Measurements from ENCODE around the gene CERS3.

The CERS3 gene

DNA sequence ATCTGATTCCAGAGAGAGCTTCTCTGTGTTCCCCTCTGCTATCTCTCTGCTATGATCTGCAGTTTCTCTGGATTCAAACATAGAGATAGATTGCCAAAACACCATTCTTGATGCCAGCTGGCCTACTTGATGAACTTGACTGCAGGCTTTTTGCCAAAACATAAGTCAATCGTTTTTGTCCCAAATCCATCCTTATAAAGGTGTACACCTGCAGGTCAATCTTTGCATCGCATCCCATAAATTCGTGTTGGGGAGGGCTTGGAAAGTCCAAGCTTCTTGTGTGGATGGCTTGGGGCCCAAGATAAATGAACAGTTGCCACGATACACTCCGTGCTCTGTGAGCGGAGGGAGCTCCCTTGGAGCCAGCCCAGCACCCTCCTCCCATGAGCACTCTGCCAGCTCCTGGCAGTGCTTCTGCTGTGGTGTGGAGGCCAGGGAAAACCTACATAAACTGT lies 2.7 kb downstream of the CERS3 start:
- DNase-seq: no peak

DNA sequence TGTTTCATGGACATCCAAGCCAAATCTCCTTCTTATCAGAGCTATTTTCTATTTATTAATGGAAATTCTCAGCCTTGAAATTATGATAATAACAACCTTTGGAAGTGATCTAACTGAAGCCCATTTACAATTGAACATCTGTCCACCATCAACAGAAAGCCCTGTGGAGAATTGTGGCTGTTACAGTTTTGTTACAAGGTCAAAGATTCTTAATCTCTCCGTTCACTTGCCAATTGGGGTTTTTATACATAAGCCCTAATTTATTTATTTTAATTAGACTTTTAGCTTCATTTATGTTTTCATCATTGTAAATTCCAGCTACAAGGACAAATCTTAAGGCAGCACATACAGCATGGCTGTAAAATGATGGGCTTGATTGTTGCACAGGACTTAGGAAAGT lies 3.3 kb downstream of the CERS3 start:
- no peak for DNase-seq

DNA sequence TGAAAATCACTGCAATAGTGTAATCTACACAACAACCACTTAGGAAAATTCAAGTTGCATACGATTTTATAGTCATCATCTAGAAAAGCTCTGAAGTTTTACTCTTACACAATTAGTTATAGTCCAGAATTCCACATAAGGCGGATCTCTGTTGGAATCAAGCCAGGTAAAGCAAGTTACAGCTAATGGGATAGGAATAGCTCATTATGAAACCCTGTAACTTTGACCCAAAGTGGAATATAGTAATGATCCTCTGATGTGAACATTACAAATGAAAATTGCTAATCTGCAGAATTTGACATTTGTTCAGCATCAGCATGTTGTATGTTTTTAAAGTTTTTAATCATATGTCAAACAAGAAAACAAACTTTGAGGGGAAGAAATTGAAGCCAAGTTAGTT lies 4.4 kb downstream of the CERS3 start:
- DNase-seq: no peak

DNA sequence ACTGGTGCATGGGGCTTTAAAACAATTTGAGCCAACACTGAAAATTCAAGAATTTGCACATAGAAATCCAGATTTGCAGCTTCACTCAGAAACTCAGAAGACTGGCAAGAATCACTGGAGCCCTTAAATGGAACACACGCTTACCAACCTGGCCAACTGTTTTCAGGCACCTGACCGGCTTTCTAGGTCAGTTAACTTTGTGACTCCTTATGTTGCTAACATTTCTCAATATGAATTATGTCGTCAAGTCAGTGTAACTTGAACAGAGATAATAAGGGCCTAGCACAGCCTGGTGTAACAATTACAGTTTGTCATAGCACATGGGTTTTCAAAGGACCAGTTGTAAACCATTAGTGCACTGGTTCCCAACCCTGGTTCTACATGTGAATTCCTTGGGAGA lies 6.8 kb downstream of the CERS3 start:
- DNase-seq: no peak

DNA sequence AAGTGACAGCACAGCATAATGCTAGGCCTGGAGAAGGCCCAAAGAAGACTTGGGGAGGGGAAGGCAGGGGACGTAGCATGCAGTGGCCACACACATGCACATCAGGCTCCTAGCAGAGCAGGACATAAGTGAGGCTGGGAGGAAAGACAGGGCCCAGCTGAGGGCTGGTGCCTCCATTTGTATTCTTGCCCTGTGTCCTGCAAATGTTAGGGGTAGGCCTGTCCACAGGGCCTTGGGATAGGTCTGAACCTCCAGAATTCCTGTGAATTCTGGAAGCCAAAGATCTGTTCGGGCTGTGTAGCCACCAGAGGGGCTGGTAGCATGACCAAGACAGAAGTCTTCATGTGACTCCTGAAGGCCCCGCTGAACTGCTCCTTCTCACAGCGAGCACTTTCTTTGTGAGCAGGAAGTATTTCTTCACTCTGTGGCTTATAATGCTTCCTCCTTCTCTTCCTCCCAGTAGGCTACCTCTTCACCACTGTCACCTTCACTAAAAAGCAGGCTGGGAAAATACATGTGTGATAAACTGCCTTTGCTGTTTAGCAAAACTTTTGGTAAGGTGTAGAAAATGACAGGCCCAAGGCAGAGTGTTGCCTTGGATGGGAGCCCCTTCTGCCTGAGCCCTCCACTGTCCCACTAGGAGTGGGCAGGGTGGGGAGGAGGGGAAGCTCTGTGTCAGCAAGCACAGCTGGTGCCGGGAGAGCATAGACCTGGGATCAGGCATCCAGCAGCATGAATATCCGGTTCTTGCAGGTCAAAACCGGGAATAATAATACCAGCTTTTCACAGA lies 8.4 kb downstream of the CERS3 start:
- DNase-seq: no peak

DNA sequence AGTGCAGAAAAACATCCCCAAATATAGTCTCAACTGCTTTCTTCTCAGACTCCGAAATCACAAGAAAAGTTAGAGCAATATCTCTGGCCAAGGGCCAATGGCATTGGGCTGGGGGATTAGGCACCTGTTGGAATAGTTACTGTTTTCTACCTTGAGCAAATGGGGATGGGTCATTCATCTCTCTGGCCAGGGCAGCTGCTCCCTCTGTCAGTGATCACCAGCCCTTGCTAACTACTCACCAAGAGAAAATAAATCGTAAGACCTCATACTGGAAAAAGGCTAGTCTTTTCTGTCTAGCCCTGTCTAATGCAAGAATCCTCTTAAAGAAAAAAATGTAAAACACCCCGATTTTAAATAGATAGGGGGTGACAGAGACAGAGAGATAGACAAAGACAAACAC lies 10.9 kb downstream of the CERS3 start:
- no peak for DNase-seq

DNA sequence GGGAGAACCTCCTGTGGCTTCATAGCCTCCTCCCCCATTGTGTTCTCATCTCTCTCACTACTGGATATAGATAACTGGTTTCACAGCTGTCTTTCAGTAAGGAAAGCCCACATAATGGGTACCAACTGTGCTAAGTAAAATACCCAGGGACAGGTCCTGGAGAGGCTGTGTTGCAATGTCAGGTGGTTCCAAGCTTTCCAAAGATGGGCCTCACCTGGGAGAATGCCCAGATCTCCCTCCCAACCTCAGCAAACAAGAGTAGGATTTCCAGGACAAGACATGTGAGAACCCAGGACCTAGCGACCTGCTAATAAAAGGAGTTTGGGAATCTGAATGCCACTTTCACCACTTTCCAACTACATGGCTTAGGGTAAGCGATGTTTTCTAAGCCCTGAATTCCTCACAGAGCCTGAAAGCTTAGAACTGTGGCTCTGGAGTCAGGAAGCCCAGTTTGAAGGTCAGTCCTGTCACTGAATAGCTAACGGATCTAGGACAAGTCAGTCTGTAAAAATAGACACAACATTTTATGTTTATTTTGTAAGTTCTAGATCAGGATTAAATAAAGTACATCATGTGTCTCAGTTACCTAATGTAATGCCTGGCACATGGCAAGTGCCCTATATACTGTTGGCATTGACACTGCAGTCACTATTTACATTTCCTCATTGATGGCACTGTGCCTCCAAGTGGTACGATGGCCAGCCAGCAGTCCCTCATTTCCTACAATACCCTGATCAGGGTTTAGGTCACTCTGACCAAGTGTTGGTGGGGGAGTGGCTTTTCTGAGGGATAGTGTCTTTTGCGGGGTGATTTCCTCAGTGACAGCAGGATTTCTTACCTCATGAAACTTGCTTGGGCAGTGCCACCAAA lies 11.9 kb downstream of the CERS3 start:
- no peak for DNase-seq

DNA sequence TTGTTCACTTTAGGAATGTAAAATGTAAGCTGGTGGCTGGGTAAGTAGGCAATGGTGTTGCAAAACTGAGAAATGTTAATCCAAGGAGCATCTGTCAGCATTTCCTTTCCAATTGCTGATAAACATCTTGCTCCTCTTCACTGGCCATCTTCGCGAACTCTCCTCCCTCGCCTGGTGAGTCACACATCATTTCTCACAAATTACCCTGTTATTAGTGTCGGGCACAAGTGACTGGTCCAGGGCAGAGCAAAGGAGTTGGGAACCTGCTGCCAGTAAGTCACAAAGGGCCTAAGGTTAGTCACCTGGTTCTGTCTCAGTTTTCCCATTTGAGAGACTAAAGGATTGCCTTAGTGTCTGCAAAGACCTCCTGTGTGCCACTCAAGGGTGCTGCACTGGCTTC lies 13.0 kb downstream of the CERS3 start:
- no peak for DNase-seq

DNA sequence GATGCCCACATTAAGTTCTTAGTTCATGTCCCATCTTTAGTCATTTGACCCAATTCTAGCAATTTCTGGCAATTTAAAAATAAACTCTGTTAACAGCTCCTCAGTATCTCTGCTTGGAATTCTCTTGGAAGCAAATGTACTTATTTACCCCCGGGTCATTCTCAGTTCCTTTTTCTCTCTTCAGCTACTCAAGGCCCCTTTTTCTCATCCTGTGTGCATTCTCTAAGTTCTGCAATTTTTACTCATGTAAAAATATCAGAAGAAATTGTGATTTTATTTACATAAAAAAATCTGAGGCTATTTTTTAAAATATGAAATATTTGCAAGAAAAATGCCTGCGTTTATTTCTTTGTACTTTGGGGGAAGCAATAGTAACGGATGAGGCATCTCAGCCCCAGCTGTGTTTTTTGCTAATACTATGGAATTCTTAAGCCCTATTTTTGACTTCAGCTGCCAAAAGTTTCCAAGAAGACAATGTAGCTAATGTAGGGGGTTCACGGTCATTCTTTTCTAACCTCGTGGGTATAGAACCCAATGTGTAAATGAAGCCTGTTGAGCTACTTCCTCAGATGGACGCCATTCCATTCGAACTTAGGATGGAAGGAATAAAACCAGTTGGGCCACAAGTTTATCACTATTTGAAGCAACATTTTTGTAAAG lies 20.0 kb downstream of the CERS3 start:
- no peak for DNase-seq

DNA sequence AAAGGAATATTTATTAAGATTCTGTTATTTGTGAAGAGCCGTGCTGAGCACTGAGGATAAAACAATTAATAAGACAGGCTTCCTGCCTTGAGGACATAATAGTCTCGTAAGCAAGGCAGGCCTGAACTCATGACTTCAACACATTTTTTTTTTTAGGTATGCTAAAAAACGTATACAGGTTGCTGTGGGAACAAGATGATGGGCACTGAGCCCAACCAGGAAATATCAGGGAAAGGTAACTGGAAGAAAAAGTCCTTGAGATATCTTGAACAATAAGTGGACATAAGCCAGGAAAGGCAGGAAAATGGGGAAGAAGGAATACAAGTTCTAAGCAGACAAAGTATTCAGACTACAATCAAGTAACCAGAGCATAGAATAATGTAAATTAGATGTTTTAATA lies 26.1 kb downstream of the CERS3 start:
- DNase-seq: no peak

DNA sequence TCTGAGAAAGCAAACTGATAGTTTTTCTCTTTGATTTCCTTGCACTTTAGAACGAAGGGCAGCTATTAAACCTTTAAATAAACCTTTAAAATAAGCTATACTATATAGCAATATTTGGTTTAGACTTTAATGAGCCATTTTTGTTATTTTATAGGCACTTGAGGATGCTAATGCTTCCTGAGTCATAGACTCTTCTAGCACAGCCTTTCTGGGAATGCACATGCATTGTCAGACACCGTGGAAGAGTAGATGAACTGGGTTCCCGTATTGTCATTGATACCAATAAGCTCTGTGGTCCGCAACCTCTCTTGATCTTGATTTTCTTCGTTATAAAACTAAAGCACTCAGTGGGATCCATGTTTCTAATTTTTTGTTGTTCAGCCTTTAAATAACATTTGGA lies 27.6 kb downstream of the CERS3 start:
- DNase-seq: no peak

DNA sequence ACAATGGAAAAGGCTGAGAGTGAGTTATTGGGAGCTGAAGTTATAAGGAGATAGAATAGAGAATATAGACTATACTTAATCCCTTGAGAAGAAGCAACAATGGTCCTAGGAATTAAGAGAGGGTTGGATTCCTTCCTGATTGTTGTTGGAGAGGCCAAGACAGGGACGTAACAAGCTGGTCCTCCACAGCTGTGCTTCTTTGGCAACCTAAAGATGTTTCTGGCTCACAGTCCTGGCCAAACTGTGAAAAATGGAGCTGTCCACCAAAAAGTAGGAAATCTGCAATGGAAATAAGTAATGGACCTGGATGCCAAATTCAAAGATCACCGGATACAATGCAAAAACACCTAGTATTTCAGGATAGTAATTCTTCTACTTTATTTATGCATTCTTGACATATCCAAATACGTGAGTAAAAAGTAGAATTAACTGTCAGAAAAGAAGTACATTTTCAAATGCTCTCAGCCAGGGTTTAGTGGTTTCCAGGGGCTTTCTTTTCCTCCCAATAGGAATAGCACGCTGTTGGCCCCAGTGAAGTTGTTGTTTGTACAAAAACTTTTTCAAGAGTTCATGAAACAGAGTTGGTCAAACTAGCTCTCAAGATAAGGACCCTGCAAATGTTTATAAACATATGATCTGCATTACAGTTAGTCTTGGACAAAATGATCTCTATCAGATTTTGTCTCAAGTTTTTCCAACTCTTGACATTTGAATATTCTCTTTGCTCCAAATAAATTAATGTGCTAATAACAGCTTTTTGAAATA lies 28.3 kb downstream of the CERS3 start:
- no peak for DNase-seq

DNA sequence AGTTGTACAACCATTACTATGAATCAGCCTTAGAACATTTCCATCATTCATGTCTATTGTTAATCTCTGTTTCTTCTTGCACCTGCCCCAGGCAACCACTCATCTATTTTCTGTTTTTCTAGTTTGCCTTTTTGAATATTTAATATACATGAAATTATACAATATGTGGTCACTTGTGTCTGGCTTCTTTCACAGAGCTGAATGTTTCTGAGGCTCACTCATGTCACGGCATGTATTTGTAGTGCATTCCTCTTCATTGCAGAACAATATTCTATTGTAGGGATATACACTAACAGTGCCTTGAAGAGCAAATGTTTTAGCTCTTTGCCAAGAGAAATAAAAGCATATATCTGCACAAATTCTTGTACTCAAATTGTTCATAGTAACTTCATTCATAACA lies 32.9 kb downstream of the CERS3 start:
- DNase-seq: no peak

DNA sequence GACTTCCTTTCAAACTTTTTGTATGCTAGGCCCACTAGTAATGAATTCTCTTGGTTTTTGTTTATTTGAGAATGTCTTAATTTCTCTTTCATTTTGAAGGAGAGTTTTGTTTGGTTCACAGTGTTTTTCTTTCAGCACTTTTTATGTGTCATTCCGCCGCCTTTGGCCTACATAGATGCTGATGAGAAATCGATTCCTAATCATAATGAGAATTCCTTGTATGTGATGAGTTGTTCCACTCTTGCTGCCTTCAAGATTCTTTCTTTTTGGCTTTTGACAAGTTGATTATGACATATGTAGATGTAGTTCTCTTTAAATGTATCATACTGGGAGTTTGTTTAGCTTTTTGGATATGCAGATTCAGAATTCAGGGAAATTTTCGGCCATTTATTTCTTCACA lies 35.5 kb downstream of the CERS3 start:
- no peak for DNase-seq

DNA sequence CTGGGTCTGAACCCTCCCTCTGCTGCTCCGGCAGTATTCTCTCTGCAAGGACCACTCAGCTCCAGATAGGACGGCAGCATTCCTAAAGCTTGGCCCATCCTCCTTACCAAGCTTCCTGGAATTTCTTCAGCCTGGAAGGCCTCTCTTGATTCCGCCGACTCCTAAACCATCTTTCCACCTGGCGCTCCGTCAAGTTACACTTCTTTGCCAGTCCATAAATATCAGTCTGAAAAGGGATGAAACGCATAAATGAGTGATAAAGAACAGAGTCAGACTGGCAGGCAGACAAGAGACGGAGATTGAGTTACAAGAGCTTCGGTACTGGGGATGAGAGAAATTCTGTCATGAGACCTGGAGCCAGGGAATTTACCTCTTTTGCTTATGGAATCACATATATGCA lies 44.3 kb downstream of the CERS3 start:
- no peak for DNase-seq

DNA sequence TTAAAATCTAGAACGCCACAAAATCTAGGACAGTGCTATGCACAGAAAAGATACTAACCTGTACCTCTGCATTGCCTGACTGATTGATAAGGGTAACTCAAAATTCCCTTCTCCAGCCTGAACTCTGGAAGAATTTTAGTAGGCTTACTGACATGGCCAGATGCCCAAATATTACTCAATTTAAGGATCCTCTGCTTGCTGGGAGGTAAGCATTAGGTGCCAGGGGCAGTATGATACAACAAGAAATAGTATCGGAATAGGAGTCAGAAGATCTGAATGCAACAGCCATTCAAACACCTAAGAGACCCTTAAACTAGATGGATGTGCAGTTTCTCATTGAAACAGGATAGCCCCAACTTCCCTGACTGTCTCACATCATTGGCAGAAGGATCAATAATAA lies 45.4 kb downstream of the CERS3 start:
- no peak for DNase-seq

DNA sequence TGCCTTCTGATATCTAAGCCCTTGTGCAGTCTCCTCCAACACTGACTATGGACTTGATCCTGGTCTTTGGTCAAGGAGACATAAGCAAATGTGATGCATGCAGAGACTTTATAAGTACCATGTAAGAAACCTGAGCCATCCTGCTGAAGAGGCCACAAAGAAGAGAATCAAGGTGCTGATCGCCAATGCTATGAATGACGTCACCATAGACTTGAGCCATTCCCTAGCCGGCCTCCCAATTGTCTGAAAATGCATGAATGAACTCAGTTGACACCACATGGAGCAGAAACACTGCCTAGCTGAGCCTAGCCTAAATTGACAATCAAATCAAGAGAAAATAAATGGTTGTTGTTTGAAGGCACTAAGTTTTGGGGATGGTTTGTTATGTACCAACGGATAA lies 51.9 kb downstream of the CERS3 start:
- DNase-seq: no peak

DNA sequence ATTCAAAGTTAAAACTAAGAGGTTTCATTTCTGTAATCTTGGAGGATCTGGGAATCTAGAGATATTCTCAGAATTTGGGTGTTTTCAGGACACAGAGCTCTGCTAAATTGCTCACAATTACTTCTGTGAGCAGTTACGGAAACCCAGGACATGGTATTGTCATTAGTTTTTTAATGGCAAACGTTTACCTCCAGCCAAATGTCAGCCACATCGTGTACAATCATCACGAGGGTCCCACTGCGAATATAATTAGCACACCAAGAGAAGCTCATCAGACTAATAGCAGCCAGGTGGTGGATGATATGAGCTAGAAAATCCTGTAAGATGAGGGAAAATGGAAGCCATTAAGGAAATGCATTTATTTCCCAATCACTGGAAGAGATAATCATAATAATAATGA lies 56.0 kb downstream of the CERS3 start:
- DNase-seq: no peak

DNA sequence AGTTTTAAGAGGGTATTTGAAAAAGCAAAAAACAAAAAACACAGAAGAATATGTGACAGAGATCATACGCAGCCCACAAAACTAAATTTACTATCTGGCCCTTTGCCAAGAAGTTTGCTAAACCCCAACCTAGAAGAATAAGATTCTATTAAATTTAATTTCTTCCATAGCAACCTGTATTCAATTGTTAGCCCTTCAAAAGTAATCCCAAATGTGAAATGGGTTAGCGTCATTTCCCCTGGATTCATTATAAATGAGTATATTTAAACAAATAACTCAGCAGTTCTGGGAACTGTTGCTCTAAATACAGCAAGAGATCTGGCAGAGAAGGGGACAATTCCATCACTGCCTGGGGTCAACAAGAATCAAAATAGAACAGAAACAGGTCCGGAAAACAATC lies 56.8 kb downstream of the CERS3 start:
- DNase-seq: no peak

DNA sequence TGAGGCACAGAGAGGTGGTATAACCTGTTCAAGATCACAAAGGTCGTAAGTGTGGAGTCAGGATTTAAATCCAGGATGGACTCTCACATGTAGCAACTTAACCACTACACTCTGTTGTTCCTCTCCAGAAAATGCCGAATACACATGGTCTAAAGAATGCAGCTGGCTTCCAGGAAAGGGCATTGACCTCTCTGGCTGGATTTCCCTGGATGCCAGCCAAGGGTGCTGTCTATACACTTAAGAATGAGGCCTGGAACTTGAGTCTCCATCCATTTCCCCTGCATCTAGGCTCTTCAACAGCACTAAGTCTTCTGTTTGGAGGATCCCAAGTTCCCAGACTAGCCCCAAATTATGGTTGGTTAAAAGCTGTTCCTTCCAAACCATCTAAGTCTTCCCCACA lies 60.5 kb downstream of the CERS3 start:
- no peak for DNase-seq

DNA sequence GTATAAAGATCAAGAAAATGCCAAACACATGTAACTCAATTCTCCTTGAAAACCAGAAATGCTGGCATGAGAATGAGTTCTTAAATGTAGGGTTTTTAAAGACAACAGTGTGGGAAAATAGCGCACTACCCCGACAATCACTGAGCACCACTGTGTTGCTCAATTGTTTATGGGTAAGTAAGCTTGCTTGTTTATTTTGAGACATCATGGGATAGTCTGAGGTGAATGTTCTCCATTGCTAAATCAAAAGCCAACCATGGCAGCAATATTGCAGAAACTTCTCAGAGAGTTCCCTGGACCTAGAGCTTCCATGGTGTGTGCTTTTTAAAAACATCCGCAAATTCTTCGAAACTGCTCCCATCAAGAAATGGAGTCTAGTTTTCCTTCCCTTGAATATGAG lies 62.7 kb downstream of the CERS3 start:
- DNase-seq: no peak

DNA sequence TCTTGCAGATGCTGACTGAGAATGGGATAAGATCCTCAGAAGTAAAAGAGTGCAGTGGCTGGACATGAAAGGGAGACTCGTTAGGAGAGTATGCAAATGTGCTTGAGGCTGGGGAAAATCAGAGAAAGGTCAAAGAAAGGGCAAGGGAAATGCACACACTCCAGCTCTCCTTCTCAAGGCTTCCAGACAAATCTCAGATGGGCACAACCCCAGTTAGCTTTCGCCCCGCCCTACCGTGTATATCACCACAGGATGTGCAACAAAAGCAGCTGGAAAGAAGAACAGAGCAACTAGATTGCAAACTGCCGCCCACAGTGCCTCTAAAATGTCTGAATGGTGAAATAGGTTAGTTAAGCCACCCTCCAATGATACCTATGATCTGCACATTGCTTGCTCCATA lies 63.9 kb downstream of the CERS3 start:
- no peak for DNase-seq

DNA sequence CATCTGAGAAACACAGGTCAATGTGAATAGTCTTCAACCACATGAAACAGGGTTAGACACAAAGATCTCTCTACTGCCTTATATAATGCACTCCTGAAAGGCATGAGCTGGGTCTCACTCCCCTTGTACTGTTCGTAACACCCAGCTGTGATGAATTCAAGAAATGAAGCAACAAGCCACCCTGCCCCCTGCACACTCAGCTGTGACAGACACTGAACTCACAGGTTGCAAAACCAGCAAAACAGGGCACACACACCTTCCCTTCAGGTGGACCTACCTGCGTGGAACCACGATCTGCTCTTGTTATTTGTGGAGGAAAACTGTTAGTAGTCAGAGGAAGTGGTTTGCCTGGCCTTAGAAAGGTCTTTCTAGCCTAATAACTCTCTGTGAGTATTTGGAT lies 64.5 kb downstream of the CERS3 start:
- no peak for DNase-seq
